KBM-7 (cell line): ENCODE measurements around the gene AKAP11.
"Not testable (repeated sequence)": the region's sequence is repeated elsewhere in the genome, so short reads cannot be mapped to it uniquely, and the experiment has no call there.

Experiments used
- DNase-seq: peaks from one replicate; pipeline ENCODE4 v3.0.0-alpha.2; 2015
- in situ Hi-C: fragments of 300-500 bp; cut with MboI; formaldehyde crosslinking; loops from 2 replicates; pipeline ENCODE4 v1.14.3; 2020; ENCODE audit warnings: low sequenced_read_pairs, low pct_unique_long_range_greater_than_20kb, mixed read lengths

AKAP11 gene

GRCh38 chr13:42272115-42272803 is at the start of gene AKAP11:
Gene AKAP11 (plus strand): TSS chr13:42272152. CDS start chr13:42286349, 14,197 bp downstream.
- in situ Hi-C loops = no loop called here
- DNase-seq = peak; percentile 72

GRCh38 chr13:42223681-42224080 is 48.3 kb upstream of the AKAP11 start:
- in situ Hi-C loops = no loop called here
- DNase-seq = no peak

GRCh38 chr13:42225051-42225450 is 46.9 kb upstream of the AKAP11 start:
- in situ Hi-C loops = no loop called here
- DNase-seq = no peak

- DNase-seq, in situ Hi-C loops: not testable (repeated sequence)
Measured at GRCh38 chr13:42226759-42227158, 45.2 kb upstream of the AKAP11 start.

- DNase-seq = no peak
- in situ Hi-C loops = no loop called here
Measured at GRCh38 chr13:42228527-42228926, 43.4 kb upstream of the AKAP11 start.

- DNase-seq = no peak
Measured at GRCh38 chr13:42229287-42229686, 42.7 kb upstream of the AKAP11 start.

GRCh38 chr13:42232671-42233070 is 39.3 kb upstream of the AKAP11 start:
- in situ Hi-C loops = no loop called here
- DNase-seq = no peak

More at GRCh38 chr13:42229287-42229686, 42.7 kb upstream of the AKAP11 start:
- in situ Hi-C loops = no loop called here

GRCh38 chr13:42233726-42234125 is 38.2 kb upstream of the AKAP11 start:
- in situ Hi-C loops = no loop called here
- DNase-seq = no peak

GRCh38 chr13:42239161-42239560 is 32.8 kb upstream of the AKAP11 start:
- in situ Hi-C loops = no loop called here
- no peak for DNase-seq

- DNase-seq = no peak
- in situ Hi-C loops = no loop called here
Measured at GRCh38 chr13:42239644-42240043, 32.3 kb upstream of the AKAP11 start.

- in situ Hi-C loops = no loop called here
- no peak for DNase-seq
Measured at GRCh38 chr13:42246541-42246940, 25.4 kb upstream of the AKAP11 start.

GRCh38 chr13:42247883-42248282 is 24.1 kb upstream of the AKAP11 start:
- in situ Hi-C loops = no loop called here
- DNase-seq = no peak

GRCh38 chr13:42255886-42256285 is 16.1 kb upstream of the AKAP11 start:
- DNase-seq = no peak
- in situ Hi-C loops = no loop called here

GRCh38 chr13:42258747-42259146 is 13.2 kb upstream of the AKAP11 start:
- in situ Hi-C loops = no loop called here
- no peak for DNase-seq

- in situ Hi-C loops = no loop called here
- DNase-seq = no peak
Measured at GRCh38 chr13:42259515-42259914, 12.4 kb upstream of the AKAP11 start.

- in situ Hi-C loops = no loop called here
- no peak for DNase-seq
Measured at GRCh38 chr13:42260903-42261654, 10.9 kb upstream of the AKAP11 start.

- in situ Hi-C loops = no loop called here
- no peak for DNase-seq
Measured at GRCh38 chr13:42266473-42266872, 5.5 kb upstream of the AKAP11 start.

- no peak for DNase-seq
Measured at GRCh38 chr13:42270160-42270856, 1.6 kb upstream of the AKAP11 start.

GRCh38 chr13:42270857-42271215 is 1.1 kb upstream of the AKAP11 start:
- no peak for DNase-seq
- in situ Hi-C loops = no loop called here

More at GRCh38 chr13:42270160-42270856, 1.6 kb upstream of the AKAP11 start:
- in situ Hi-C loops = no loop called here
